HG02623 (cell line): Measurements from ENCODE around the gene EDC4.
"Not testable (repeated sequence)": the region's sequence is repeated elsewhere in the genome, so short reads cannot be mapped to it uniquely, and the experiment has no call there.

ENCODE experiments used
- ATAC-seq: cut with Tn5 transposase; IDR thresholded peaks from one replicate; pipeline ENCODE4 v1.9.1; 2021; ENCODE audit warnings: moderate library complexity; ENCODE audit not compliant: unreplicated experiment

The EDC4 gene

GRCh38 chr16:67872631-67873434 lies at the start of gene EDC4:
Gene EDC4, plus strand, starts transcription at chr16:67873052. Its CDS starts 210 bp downstream, at chr16:67873262.
- peak; percentile 58 for ATAC-seq

GRCh38 chr16:67825119-67825518 lies 47.7 kb upstream of the EDC4 start:
- ATAC-seq = no peak

- no peak for ATAC-seq
Observed at GRCh38 chr16:67825906-67826305, 46.9 kb upstream of the EDC4 start.

- ATAC-seq = no peak
Observed at GRCh38 chr16:67828651-67829050, 44.2 kb upstream of the EDC4 start.

- no peak for ATAC-seq
Observed at GRCh38 chr16:67833030-67833414, 39.8 kb upstream of the EDC4 start.

- ATAC-seq = peak; percentile 96
Observed at GRCh38 chr16:67833415-67834241, 39.2 kb upstream of the EDC4 start.

- ATAC-seq = no peak
Observed at GRCh38 chr16:67834242-67834614, 38.6 kb upstream of the EDC4 start.

- not testable (repeated sequence) for ATAC-seq
Observed at GRCh38 chr16:67837190-67837589, 35.7 kb upstream of the EDC4 start.

- no peak for ATAC-seq
Observed at GRCh38 chr16:67837811-67838210, 35.0 kb upstream of the EDC4 start.

- no peak for ATAC-seq
Observed at GRCh38 chr16:67841198-67841815, 31.5 kb upstream of the EDC4 start.

GRCh38 chr16:67841816-67842508 lies 30.9 kb upstream of the EDC4 start, which contains the start of gene THAP11:
Gene THAP11, plus strand, starts transcription at chr16:67842320. Its CDS starts 235 bp downstream, at chr16:67842555.
- ATAC-seq = peak; percentile 38

GRCh38 chr16:67842509-67843342 lies 30.1 kb upstream of the EDC4 start:
- ATAC-seq = peak; percentile 6

GRCh38 chr16:67843343-67843765 lies 29.5 kb upstream of the EDC4 start:
- ATAC-seq = no peak

GRCh38 chr16:67844497-67844896 lies 28.4 kb upstream of the EDC4 start:
- no peak for ATAC-seq

- no peak for ATAC-seq
Observed at GRCh38 chr16:67845291-67846062, 27.4 kb upstream of the EDC4 start.

GRCh38 chr16:67846063-67846319 lies 26.9 kb upstream of the EDC4 start:
- ATAC-seq = no peak

GRCh38 chr16:67846320-67847063 lies 26.4 kb upstream of the EDC4 start, which contains the start of gene NUTF2:
Gene NUTF2, plus strand, starts transcription at chr16:67846933. Its CDS starts 18,198 bp downstream, at chr16:67865131.
- ATAC-seq = peak; percentile 61

- ATAC-seq = peak; percentile 37
Observed at GRCh38 chr16:67847064-67847861, 25.6 kb upstream of the EDC4 start, which contains the start of gene CENPT. Gene CENPT, minus strand, starts transcription at chr16:67847693. Its CDS starts 13,834 bp downstream, at chr16:67833859.
